Natural killer cell (primary cell): ENCODE results near the gene IVD. TPM values are rescaled to one million over a fixed set of nuclear protein-coding genes. Genes with fewer than 3 reads are reported as not detected.

ENCODE experiments used
- ATAC-seq, 3 donors: fragments of 150-1000 bp in 2 of 3; fragments of 200-7000 bp in 1 of 3; cut with Tn5 transposase; 1 replicate in 1 of 3; 2 replicates in 2 of 3; pipeline ENCODE4 v1.10.0; 2021; ENCODE audit warnings: mild to moderate bottlenecking in 2 of 3, moderate library complexity in 2 of 3
- DNase-seq, 2 donors: peaks; one replicate each; pipeline versions ENCODE4 v3.0.0 to v3.0.0-alpha.2; 2013 to 2021; ENCODE audit warnings: mixed read lengths in 1 of 2
- H3K27ac ChIP-seq: one replicate; pipeline ENCODE4 v1.5.1; 2013; ENCODE audit warnings: mild to moderate bottlenecking, low read length
- H3K27me3 ChIP-seq: one replicate; pipeline ENCODE4 v1.6.1; 2013; ENCODE audit warnings: low read length; ENCODE audit not compliant: control insufficient read depth, insufficient read depth
- H3K36me3 ChIP-seq: one replicate; pipeline ENCODE4 v1.6.1; 2013; ENCODE audit warnings: low read length; ENCODE audit not compliant: control insufficient read depth, insufficient read depth
- H3K4me1 ChIP-seq: one replicate; pipeline ENCODE4 v1.6.1; 2013; ENCODE audit warnings: low read length; ENCODE audit not compliant: control insufficient read depth, insufficient read depth
- H3K4me3 ChIP-seq: one replicate; pipeline ENCODE4 v1.5.1; 2013; ENCODE audit warnings: low read length
- H3K9me3 ChIP-seq: one replicate; pipeline ENCODE4 v1.6.1; 2013; ENCODE audit warnings: low read length; ENCODE audit not compliant: control insufficient read depth, insufficient read depth
- H3K27ac Mint-ChIP-seq, 2 donors: one replicate each; pipeline ENCODE4 v1.8.0; 2022; ENCODE audit warnings: mild to moderate bottlenecking in 2 of 2, mixed read lengths in 2 of 2, moderate library complexity in 1 of 2
- H3K27me3 Mint-ChIP-seq, 2 donors: one replicate each; pipeline ENCODE4 v1.8.0; 2022; ENCODE audit warnings: low read depth in 2 of 2, mixed read lengths in 2 of 2
- H3K36me3 Mint-ChIP-seq: one replicate; pipeline ENCODE4 v1.8.0; 2022; ENCODE audit warnings: mixed read lengths
- H3K4me1 Mint-ChIP-seq, 2 donors: one replicate each; pipeline ENCODE4 v1.8.0; 2022; ENCODE audit warnings: mixed read lengths in 2 of 2
- H3K4me3 Mint-ChIP-seq: one replicate; pipeline ENCODE4 v1.8.0; 2022; ENCODE audit warnings: mild to moderate bottlenecking, moderate library complexity, mixed read lengths
- H3K9me3 Mint-ChIP-seq, 2 donors: one replicate each; pipeline ENCODE4 v1.8.0; 2022; ENCODE audit warnings: mixed read lengths in 2 of 2
- CTCF ChIP-seq: fragments of 200-600 bp; IDR thresholded peaks from one replicate; pipeline ENCODE4 v1.8.0; 2022; ENCODE audit warnings: antibody characterized with exemption
- WGBS: methylation state at CpG from one replicate; pipeline ENCODE4 v1.1.7; 2013; ENCODE audit warnings: missing lambda C conversion rate; ENCODE audit not compliant: insufficient coverage; 5-methylcytosine and 5-hydroxymethylcytosine counted together
- intact Hi-C: fragments of 100-400 bp; cut with micrococcal nuclease; formaldehyde crosslinking; loops from one replicate; pipeline ENCODE4 v1.14.2; 2022
- total RNA-seq, 4 donors: library from RNA; stranded (reverse); fragments of 120-200 nt in 1 of 4; gene quantifications; one replicate each; pipeline versions ENCODE4 v1.2.3 to v1.2.4, GENCODE V29; 2013 to 2022

IVD gene
- total RNA-seq, 3 donors from 2014 or later (not counting 1 experiment from before 2014, with no cell fraction given), result 56.2 to 76.8 (median 67.3) TPM

- H3K27ac Mint-ChIP-seq, result no peak overlapping the region
- no peaks in the 10 kb centered on the region for H3K36me3 ChIP-seq
- H3K36me3 Mint-ChIP-seq, result no peaks in the 10 kb centered on the region
- 94% methylated on average over 4 of the region's 4 CpGs for WGBS
- intact Hi-C loops, result no loop called here
- H3K27me3 ChIP-seq, result no peaks in the 10 kb centered on the region
- no peak overlapping the region for H3K4me3 ChIP-seq
- DNase-seq (no peak), ATAC-seq (no peak)
- no peak overlapping the region for H3K27ac ChIP-seq
- H3K4me3 Mint-ChIP-seq, result no peak overlapping the region
- no peaks in the 10 kb centered on the region for H3K9me3 Mint-ChIP-seq
- no peak for TF ChIP-seq CTCF
- peaks cover 28% of the 10 kb centered on the region for H3K4me1 ChIP-seq
- H3K9me3 ChIP-seq, result no peaks in the 10 kb centered on the region
- no peaks in the 10 kb centered on the region for H3K27me3 Mint-ChIP-seq
- H3K4me1 Mint-ChIP-seq, result peaks cover 64 to 66% of the 10 kb centered on the region in 2 donors
Observed at GRCh38 chr15:40448354-40448753, 42.8 kb downstream of the IVD start.

DNA sequence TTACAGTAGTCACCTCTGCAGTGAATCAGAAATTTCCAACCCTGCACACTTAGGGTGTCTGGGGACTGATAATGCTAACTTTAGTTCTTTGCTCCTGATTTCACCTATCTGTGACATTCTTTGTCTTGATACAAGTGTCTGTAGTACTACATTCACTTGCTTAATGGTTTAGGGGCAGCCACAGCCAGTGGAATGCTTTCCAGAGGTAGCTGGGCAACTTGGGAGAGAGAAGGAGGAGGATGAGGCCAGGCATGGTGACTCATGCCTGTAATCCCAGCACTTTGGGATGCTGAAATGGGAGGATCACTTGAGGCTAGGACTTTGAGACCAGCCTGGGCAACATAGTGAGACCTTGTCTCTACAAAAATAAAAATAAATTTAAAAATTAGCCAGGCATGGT lies 43.7 kb downstream of the IVD start:
- Mint-ChIP-seq H3K36me3 (no peaks in the 10 kb centered on the region), H3K4me1 (peaks cover 64 to 66% of the 10 kb centered on the region in 2 donors), H3K4me3 (peak overlapping the region; percentile 54), H3K9me3 (no peaks in the 10 kb centered on the region), H3K27me3 (no peaks in the 10 kb centered on the region), H3K27ac (peak overlapping the region in 1 of 2 donors; percentile 53)
- Histone ChIP-seq H3K9me3 (no peaks in the 10 kb centered on the region), H3K4me1 (peaks cover 32% of the 10 kb centered on the region), H3K4me3 (no peak overlapping the region), H3K27me3 (no peaks in the 10 kb centered on the region), H3K27ac (no peak overlapping the region), H3K36me3 (no peaks in the 10 kb centered on the region)
- DNase-seq (no peak), ATAC-seq (no peak)
- intact Hi-C loops, result no loop called here
- TF ChIP-seq CTCF, result no peak

GRCh38 chr15:40450047-40450446 lies 44.5 kb downstream of the IVD start:
- no peaks in the 10 kb centered on the region for H3K36me3 ChIP-seq
- Mint-ChIP-seq H3K4me3 (no peak overlapping the region), H3K27me3 (no peaks in the 10 kb centered on the region), H3K27ac (peak overlapping the region; percentile 53 to 66), H3K9me3 (no peaks in the 10 kb centered on the region), H3K36me3 (no peaks in the 10 kb centered on the region), H3K4me1 (peaks cover 64 to 66% of the 10 kb centered on the region in 2 donors)
- no peak for DNase-seq
- peaks cover 40% of the 10 kb centered on the region for H3K4me1 ChIP-seq
- H3K27ac ChIP-seq, result no peak overlapping the region
- no peaks in the 10 kb centered on the region for H3K27me3 ChIP-seq
- TF ChIP-seq CTCF, result no peak
- ATAC-seq, result no peak
- H3K4me3 ChIP-seq, result no peak overlapping the region
- intact Hi-C loops, result no loop called here
- H3K9me3 ChIP-seq, result no peaks in the 10 kb centered on the region
- 89% methylated on average over 2 of the region's 2 CpGs for WGBS

GRCh38 chr15:40451527-40452158 lies 46.0 kb downstream of the IVD start:
- Histone ChIP-seq H3K27ac (peak overlapping the region; percentile 69), H3K27me3 (no peaks in the 10 kb centered on the region), H3K4me1 (peaks cover 56% of the 10 kb centered on the region), H3K4me3 (no peak overlapping the region), H3K9me3 (no peaks in the 10 kb centered on the region), H3K36me3 (no peaks in the 10 kb centered on the region)
- TF ChIP-seq CTCF, result no peak
- intact Hi-C loops, result no loop called here
- no peaks in the 10 kb centered on the region for H3K27me3 Mint-ChIP-seq
- peak overlapping the region; percentile 80 to 89 for H3K27ac Mint-ChIP-seq
- H3K4me1 Mint-ChIP-seq, result peaks cover 67 to 74% of the 10 kb centered on the region in 2 donors
- no peaks in the 10 kb centered on the region for H3K36me3 Mint-ChIP-seq
- 75% methylated on average over 3 of the region's 3 CpGs for WGBS
- peak in 1 of 3 donors; percentile 9 for ATAC-seq
- H3K4me3 Mint-ChIP-seq, result peak overlapping the region; percentile 73
- no peak for DNase-seq
- no peaks in the 10 kb centered on the region for H3K9me3 Mint-ChIP-seq
